ENCODE data around the gene SCYGR3.

Gene SCYGR3, protein sequence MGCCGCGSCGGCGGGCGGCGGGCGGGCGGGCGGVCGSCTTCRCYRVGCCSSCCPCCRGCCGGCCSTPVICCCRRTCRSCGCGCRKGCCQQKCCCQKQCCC

DNA sequence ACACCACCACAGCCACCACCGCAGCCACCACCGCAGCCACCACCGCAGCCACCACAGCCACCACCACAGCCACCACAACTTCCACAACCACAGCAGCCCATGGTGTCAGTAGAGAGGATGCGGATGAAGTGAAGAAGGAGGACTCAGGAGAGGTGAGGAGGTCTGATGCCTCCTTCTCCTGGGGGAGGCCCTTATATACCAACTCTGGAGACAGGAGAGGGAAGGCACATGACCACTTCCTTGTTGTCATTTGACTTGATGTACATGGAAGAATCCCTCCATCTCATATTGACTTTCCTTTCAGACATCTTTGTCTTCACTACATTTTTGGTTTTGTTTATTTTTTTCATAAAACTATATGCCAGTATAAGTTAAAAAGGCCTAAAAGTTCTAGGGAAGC is at the start of gene SCYGR3:
TSS of gene SCYGR3 (minus strand) at position 101 of the 400 bp plus-strand sequence. CDS start at position 101, 0 bp downstream.
- Histone ChIP-seq H3K9me3 (ENCODE audit: control insufficient read depth, low read depth, low read length) (no peaks in the 10 kb centered on the region), H3K36me3 (ENCODE audit: control insufficient read depth, low read depth, low read length) (no peaks in the 10 kb centered on the region), H3K4me3 (ENCODE audit: low read length) (no peak within 1 kb of the TSS), H3K27ac (ENCODE audit: low read length) (no peak within 1 kb of the TSS), H3K27me3 (ENCODE audit: control insufficient read depth, insufficient read depth, low read length) (no peaks in the 10 kb centered on the region), H3K9ac (ENCODE audit: low read length) (no peak within 1 kb of the TSS), H3K4me1 (ENCODE audit: control insufficient read depth, low read depth, low read length) (peaks cover 11% of the 10 kb centered on the region)

DNA sequence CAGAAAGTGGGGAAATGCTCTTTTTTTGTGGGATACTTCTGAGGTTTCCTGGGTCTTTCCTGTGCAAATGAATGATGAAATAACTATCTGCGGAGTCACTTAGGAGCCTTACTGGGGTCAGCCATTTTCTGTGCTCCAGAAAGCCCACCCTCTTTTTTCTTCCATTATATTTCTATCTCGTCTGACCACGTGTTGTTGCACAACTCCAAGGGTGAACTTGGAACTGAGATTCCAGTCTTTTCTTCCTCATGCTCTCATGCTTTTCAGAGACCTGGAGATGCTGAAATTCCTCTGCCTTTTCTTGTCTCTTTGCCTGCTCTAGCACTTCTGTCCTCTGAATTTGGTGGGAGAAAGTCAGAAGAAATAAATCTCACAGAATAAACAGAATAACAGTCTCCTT is 47.2 kb upstream of the SCYGR3 start:
- H3K27ac ChIP-seq (ENCODE audit: low read length): no peak overlapping the region
- peaks cover 10% of the 10 kb centered on the region for H3K4me1 ChIP-seq (ENCODE audit: control insufficient read depth, low read depth, low read length)
- no peak overlapping the region for H3K4me3 ChIP-seq (ENCODE audit: low read length)
- no peaks in the 10 kb centered on the region for H3K27me3 ChIP-seq (ENCODE audit: control insufficient read depth, insufficient read depth, low read length)
- no peaks in the 10 kb centered on the region for H3K9me3 ChIP-seq (ENCODE audit: control insufficient read depth, low read depth, low read length)
- H3K9ac ChIP-seq (ENCODE audit: low read length): no peak overlapping the region
- H3K36me3 ChIP-seq (ENCODE audit: control insufficient read depth, low read depth, low read length): no peaks in the 10 kb centered on the region

DNA sequence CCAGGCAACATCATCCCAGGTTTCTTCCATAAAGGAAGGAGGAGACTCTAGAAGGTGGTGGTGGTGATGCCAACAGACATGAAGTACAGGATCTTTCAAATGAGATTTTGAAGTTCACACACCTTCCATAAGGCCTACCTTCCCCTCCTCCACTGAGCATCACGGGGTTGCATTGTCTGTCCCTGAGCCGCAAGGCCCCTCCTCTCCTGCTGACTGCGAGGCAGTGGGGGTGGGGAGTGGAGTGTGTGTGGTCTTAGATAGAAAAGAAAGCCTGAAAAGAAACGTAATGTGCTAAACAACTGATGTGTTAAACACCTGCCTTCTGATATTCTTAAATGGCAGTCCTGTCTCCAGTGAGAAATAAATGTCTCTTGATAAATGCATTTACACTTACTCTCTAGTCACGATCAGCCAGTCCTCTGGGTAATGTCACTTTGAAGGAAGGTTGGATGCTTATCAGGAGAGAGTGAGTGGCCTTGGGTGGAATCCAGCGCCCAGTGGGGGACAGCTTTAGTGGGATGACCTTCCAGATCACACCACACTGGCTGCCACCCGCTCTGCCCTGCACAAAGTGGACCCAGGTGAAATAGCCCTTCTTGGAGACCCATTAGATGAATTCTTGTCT is 46.5 kb upstream of the SCYGR3 start:
- Histone ChIP-seq H3K9ac (ENCODE audit: low read length) (no peak overlapping the region), H3K27ac (ENCODE audit: low read length) (no peak overlapping the region), H3K36me3 (ENCODE audit: control insufficient read depth, low read depth, low read length) (no peaks in the 10 kb centered on the region)

DNA sequence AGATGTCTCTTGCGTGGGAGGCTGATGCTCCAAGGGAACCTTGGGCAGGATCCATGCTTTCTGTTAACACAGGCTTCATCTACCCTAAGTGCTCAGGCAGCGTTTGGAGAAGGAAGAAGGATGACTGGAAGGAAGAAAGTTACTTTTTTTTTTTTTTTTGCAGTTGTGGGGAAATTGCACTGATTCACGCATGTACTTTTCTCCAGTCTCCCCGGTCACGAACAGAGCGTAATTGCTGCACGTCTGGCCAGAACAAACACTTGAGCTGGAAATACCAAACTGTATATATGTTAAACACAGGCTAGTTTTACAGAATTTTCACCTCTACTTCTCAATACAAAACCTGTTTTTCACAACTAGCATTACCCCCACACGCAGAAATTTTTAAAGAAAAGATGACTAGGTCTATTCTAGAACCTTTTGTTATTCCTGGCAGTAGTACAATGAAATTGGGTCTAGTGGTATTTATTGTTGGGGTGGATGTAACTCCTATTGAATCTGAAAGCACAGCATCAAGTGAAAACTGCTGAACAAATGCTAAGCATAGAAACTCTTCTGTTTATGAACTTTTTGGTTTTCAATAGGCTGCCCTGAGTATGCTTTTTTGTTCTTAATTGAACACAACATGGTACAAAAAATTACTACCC is 42.7 kb upstream of the SCYGR3 start:
- Histone ChIP-seq H3K4me1 (ENCODE audit: control insufficient read depth, low read depth, low read length) (peaks cover 10% of the 10 kb centered on the region), H3K9ac (ENCODE audit: low read length) (no peak overlapping the region), H3K4me3 (ENCODE audit: low read length) (no peak overlapping the region), H3K27me3 (ENCODE audit: control insufficient read depth, insufficient read depth, low read length) (no peaks in the 10 kb centered on the region), H3K27ac (ENCODE audit: low read length) (no peak overlapping the region), H3K9me3 (ENCODE audit: control insufficient read depth, low read depth, low read length) (no peaks in the 10 kb centered on the region), H3K36me3 (ENCODE audit: control insufficient read depth, low read depth, low read length) (no peaks in the 10 kb centered on the region)

More for the DNA sequence above, 46.5 kb upstream of the SCYGR3 start:
- H3K4me1 ChIP-seq (ENCODE audit: control insufficient read depth, low read depth, low read length): peaks cover 10% of the 10 kb centered on the region
- H3K9me3 ChIP-seq (ENCODE audit: control insufficient read depth, low read depth, low read length): no peaks in the 10 kb centered on the region
- H3K4me3 ChIP-seq (ENCODE audit: low read length): no peak overlapping the region
- no peaks in the 10 kb centered on the region for H3K27me3 ChIP-seq (ENCODE audit: control insufficient read depth, insufficient read depth, low read length)

DNA sequence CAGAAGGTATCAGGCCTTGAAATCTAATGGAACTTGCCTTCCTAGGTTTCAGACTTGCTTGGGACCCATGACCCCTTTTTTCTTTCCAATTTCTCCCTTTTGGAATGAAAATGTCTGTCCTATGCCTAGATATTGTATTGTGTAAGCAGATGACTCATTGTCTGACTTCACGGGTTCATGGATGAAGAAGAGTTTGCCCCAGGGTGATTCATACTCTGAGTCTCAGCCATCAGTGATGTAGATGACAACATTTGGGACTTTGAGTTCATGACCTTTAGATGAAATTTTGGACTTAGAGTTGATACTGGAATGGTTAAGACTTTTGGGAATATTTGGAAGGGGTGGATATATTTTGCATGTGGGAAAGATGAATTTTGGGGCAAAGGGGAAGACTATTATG is 40.8 kb upstream of the SCYGR3 start:
- H3K27ac ChIP-seq (ENCODE audit: low read length): no peak overlapping the region
- H3K9me3 ChIP-seq (ENCODE audit: control insufficient read depth, low read depth, low read length): no peaks in the 10 kb centered on the region
- no peaks in the 10 kb centered on the region for H3K27me3 ChIP-seq (ENCODE audit: control insufficient read depth, insufficient read depth, low read length)
- H3K36me3 ChIP-seq (ENCODE audit: control insufficient read depth, low read depth, low read length): no peaks in the 10 kb centered on the region
- H3K9ac ChIP-seq (ENCODE audit: low read length): no peak overlapping the region
- no peaks in the 10 kb centered on the region for H3K4me1 ChIP-seq (ENCODE audit: control insufficient read depth, low read depth, low read length)
- H3K4me3 ChIP-seq (ENCODE audit: low read length): no peak overlapping the region

DNA sequence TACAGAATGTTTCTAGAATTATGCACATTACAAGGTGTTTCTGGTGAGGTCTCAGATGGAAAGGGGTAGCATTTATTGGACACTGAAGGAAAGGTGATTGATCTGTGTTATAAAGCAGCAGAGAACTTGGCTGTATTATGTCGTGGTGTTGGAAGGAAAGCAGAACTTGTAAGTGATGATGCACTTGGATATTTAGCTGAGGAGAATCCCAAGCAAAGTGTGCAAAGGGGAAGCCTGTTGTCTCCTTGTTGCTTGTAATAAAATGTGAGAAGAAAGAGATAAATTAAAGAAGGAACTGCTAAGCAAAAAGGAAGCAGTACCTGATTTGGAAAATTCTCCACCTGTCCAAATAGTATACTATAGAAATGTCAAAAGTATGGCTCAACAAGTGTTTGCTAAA is 39.8 kb upstream of the SCYGR3 start:
- Histone ChIP-seq H3K27ac (ENCODE audit: low read length) (no peak overlapping the region), H3K9ac (ENCODE audit: low read length) (no peak overlapping the region), H3K27me3 (ENCODE audit: control insufficient read depth, insufficient read depth, low read length) (no peaks in the 10 kb centered on the region), H3K36me3 (ENCODE audit: control insufficient read depth, low read depth, low read length) (no peaks in the 10 kb centered on the region), H3K9me3 (ENCODE audit: control insufficient read depth, low read depth, low read length) (no peaks in the 10 kb centered on the region), H3K4me3 (ENCODE audit: low read length) (no peak overlapping the region), H3K4me1 (ENCODE audit: control insufficient read depth, low read depth, low read length) (no peaks in the 10 kb centered on the region)

DNA sequence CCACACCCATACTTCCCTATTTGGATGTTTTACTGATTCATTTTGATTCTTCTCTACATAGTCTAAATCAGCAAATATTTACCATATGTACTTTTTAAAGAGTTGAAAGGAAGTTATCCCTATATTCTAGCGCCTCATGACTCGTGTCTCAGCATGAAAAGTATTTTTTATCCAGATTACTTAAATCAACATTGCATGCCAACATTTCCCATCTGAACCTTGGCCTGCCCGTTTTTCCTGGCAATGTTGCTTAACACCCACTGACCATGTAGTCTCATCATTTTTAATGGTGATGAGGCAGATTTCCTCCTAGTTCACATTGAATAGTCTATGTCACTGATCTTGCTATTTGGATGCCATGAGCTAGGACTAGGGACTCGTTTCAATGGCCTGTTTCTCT is 38.8 kb upstream of the SCYGR3 start:
- Histone ChIP-seq H3K9me3 (ENCODE audit: control insufficient read depth, low read depth, low read length) (no peaks in the 10 kb centered on the region), H3K27ac (ENCODE audit: low read length) (no peak overlapping the region), H3K4me3 (ENCODE audit: low read length) (no peak overlapping the region), H3K4me1 (ENCODE audit: control insufficient read depth, low read depth, low read length) (no peaks in the 10 kb centered on the region), H3K27me3 (ENCODE audit: control insufficient read depth, insufficient read depth, low read length) (no peaks in the 10 kb centered on the region), H3K9ac (ENCODE audit: low read length) (no peak overlapping the region), H3K36me3 (ENCODE audit: control insufficient read depth, low read depth, low read length) (no peaks in the 10 kb centered on the region)

DNA sequence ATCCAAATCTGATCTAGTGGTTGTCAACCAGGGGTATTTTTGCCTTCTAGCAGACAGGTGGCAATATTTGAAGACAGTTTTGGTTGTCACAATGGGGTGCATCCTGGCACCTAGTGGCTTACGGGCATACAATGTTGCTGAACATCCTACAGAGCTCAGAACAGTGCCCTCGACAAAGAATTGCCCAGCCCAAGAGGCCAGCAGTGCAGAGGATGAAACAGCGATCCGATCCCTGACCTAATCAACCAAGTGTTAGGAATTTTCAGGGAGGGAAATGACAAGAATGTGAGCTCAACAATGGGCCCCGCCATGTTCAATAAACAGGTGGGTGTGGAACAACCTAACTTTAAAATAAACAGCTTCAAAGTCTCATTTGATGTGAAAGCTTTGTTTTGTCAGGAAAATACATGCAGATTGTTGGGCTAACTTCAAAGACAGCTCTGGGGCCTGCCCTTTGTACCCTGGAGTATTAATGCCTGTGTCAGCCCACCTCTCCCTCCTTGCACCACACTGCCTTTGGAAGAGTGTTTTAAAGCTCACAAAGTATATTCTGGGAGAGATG is 29.4 kb upstream of the SCYGR3 start:
- Histone ChIP-seq H3K27me3 (ENCODE audit: control insufficient read depth, insufficient read depth, low read length) (no peaks in the 10 kb centered on the region), H3K36me3 (ENCODE audit: control insufficient read depth, low read depth, low read length) (no peaks in the 10 kb centered on the region)

DNA sequence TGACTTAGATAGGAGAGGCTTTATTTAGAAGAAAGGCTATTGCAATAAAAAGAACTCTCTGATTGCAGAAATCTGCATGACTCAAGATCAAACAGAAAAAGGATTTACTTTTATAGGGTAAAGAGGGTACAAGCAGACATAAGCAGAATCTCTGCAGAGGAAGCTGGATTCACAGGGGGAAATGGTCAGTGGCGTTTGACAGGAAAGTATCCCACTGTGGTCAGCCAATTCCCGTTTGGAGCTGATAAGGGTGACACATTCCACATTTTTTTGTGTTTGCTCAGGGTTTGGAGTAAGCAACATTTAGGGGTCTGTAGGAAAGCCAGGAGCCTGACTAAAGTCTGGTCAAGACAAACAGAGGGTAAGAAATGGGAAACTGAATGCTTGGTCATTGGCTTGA is 28.0 kb upstream of the SCYGR3 start:
- Histone ChIP-seq H3K27me3 (ENCODE audit: control insufficient read depth, insufficient read depth, low read length) (no peaks in the 10 kb centered on the region), H3K4me3 (ENCODE audit: low read length) (no peak overlapping the region), H3K4me1 (ENCODE audit: control insufficient read depth, low read depth, low read length) (no peaks in the 10 kb centered on the region), H3K9me3 (ENCODE audit: control insufficient read depth, low read depth, low read length) (no peaks in the 10 kb centered on the region), H3K36me3 (ENCODE audit: control insufficient read depth, low read depth, low read length) (no peaks in the 10 kb centered on the region), H3K9ac (ENCODE audit: low read length) (no peak overlapping the region), H3K27ac (ENCODE audit: low read length) (no peak overlapping the region)

More for the DNA sequence above, 29.4 kb upstream of the SCYGR3 start:
- Histone ChIP-seq H3K4me1 (ENCODE audit: control insufficient read depth, low read depth, low read length) (no peaks in the 10 kb centered on the region), H3K9ac (ENCODE audit: low read length) (no peak overlapping the region), H3K27ac (ENCODE audit: low read length) (no peak overlapping the region), H3K4me3 (ENCODE audit: low read length) (no peak overlapping the region), H3K9me3 (ENCODE audit: control insufficient read depth, low read depth, low read length) (no peaks in the 10 kb centered on the region)

DNA sequence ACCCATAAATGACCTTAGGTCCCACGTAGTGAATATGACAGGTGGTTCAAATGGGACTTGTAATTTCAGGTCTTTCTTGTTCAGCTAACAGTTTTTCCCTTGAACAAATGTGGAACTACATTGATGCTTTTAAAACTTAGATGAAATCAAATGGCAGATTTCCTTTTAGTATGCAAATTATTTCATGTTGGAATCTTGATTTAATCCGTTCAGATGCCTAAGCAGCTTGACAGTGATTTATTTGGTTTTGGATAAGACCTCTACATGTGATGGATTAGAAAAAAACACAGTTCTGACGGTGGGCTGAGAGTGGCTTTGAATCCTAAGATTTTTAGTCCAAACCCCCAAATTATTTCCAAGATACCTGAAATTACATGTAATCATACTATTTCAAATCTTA is 19.6 kb upstream of the SCYGR3 start:
- no peaks in the 10 kb centered on the region for H3K36me3 ChIP-seq (ENCODE audit: control insufficient read depth, low read depth, low read length)
- H3K9ac ChIP-seq (ENCODE audit: low read length): no peak overlapping the region
- H3K4me1 ChIP-seq (ENCODE audit: control insufficient read depth, low read depth, low read length): no peaks in the 10 kb centered on the region
- H3K27me3 ChIP-seq (ENCODE audit: control insufficient read depth, insufficient read depth, low read length): no peaks in the 10 kb centered on the region
- no peak overlapping the region for H3K27ac ChIP-seq (ENCODE audit: low read length)
- H3K4me3 ChIP-seq (ENCODE audit: low read length): no peak overlapping the region
- H3K9me3 ChIP-seq (ENCODE audit: control insufficient read depth, low read depth, low read length): no peaks in the 10 kb centered on the region

DNA sequence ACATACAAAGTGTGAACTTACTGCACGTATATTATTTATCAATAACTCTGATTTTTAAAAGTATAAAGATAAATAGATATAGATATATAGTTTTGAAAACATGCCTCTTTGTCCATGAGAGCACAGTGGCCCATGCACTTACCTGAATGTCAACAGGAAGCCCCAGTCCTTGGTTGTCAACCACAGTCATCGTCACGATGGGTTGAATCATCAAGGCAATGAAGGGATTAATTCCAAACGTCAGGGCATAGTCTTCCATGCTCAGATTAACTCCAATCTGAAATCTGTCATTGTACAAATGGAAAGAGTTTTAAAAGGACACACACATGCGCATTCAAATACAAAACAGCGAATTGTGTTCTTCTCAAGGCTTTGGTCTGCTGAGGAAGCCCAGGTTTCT is 18.2 kb upstream of the SCYGR3 start:
- no peaks in the 10 kb centered on the region for H3K27me3 ChIP-seq (ENCODE audit: control insufficient read depth, insufficient read depth, low read length)

DNA sequence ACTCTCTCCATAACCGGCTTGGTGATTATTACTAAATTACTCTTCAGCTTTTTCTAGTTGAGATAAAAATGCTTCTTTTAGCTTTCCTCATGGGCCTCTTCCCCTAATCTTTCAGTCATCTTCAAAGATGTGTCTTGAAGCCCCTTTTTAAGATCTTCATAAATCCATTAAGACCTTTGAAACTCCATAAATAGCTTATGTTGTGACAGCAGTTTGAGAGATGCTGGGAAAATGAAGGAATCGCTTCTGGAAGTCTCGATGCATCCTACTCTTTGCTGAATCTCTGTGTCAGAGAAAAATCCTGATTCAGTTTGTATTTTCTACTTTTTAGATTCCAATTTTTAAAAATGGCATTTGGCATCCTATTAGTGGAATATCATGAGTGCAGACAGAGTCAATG is 15.7 kb upstream of the SCYGR3 start:
- H3K27me3 ChIP-seq (ENCODE audit: control insufficient read depth, insufficient read depth, low read length): no peaks in the 10 kb centered on the region
- H3K4me3 ChIP-seq (ENCODE audit: low read length): no peak overlapping the region
- H3K27ac ChIP-seq (ENCODE audit: low read length): no peak overlapping the region
- no peaks in the 10 kb centered on the region for H3K36me3 ChIP-seq (ENCODE audit: control insufficient read depth, low read depth, low read length)
- H3K4me1 ChIP-seq (ENCODE audit: control insufficient read depth, low read depth, low read length): no peaks in the 10 kb centered on the region
- no peak overlapping the region for H3K9ac ChIP-seq (ENCODE audit: low read length)
- H3K9me3 ChIP-seq (ENCODE audit: control insufficient read depth, low read depth, low read length): no peaks in the 10 kb centered on the region

More for the DNA sequence above, 18.2 kb upstream of the SCYGR3 start:
- no peaks in the 10 kb centered on the region for H3K36me3 ChIP-seq (ENCODE audit: control insufficient read depth, low read depth, low read length)
- no peak overlapping the region for H3K9ac ChIP-seq (ENCODE audit: low read length)
- H3K4me3 ChIP-seq (ENCODE audit: low read length): no peak overlapping the region
- H3K9me3 ChIP-seq (ENCODE audit: control insufficient read depth, low read depth, low read length): no peaks in the 10 kb centered on the region
- no peaks in the 10 kb centered on the region for H3K4me1 ChIP-seq (ENCODE audit: control insufficient read depth, low read depth, low read length)
- H3K27ac ChIP-seq (ENCODE audit: low read length): no peak overlapping the region

Measured in iPS-18a (cell line).